AG09319 (cell line): Measurements from ENCODE around the gene GUCA1A.
A peak's percentile ranks its signal among the peaks of the same experiment; 100 is the strongest.
"Not testable (repeated sequence)": the region's sequence is repeated elsewhere in the genome, so short reads cannot be mapped to it uniquely, and the experiment has no call there.

Experiments
- DNase-seq: peaks from one replicate; pipeline ENCODE4 v3.0.0-alpha.2; 2010; ENCODE audit warnings: low read depth; ENCODE audit errors: extremely low read depth
- TF ChIP-seq, protein P1 (sequence below): IDR thresholded peaks from 2 replicates; pipeline ENCODE4 v1.5.1; 2011; ENCODE audit warnings: low read depth, mild to moderate bottlenecking, inconsistent platforms, low read length, moderate library complexity

GUCA1A gene

GRCh38 chr6:42190554-42191183 is 17.5 kb downstream of the GUCA1A start:
- DNase-seq = peak; percentile 19
- TF ChIP-seq, protein P1, sequence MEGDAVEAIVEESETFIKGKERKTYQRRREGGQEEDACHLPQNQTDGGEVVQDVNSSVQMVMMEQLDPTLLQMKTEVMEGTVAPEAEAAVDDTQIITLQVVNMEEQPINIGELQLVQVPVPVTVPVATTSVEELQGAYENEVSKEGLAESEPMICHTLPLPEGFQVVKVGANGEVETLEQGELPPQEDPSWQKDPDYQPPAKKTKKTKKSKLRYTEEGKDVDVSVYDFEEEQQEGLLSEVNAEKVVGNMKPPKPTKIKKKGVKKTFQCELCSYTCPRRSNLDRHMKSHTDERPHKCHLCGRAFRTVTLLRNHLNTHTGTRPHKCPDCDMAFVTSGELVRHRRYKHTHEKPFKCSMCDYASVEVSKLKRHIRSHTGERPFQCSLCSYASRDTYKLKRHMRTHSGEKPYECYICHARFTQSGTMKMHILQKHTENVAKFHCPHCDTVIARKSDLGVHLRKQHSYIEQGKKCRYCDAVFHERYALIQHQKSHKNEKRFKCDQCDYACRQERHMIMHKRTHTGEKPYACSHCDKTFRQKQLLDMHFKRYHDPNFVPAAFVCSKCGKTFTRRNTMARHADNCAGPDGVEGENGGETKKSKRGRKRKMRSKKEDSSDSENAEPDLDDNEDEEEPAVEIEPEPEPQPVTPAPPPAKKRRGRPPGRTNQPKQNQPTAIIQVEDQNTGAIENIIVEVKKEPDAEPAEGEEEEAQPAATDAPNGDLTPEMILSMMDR = no peak

GRCh38 chr6:42192385-42192784 is 19.2 kb downstream of the GUCA1A start:
- not testable (repeated sequence) for DNase-seq

DNA sequence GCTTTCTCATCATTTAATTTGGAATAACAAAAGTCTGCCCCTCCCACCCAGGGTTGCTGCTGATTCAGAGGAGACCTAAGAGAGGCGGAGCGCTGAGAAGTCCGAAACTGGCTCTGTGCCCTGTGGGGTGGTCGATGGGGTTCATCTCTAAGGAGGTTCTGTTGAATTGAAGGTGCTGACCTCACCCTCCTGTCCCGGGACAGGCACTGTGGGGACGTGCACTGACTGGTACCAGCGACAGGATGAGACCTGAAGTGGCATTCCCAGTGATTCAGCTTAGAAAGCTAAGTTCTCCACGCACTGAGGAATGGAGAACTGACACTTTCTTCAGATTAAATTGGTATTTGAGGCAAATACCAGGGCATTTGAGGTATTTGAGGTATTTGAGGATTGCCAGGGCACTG is 20.3 kb downstream of the GUCA1A start:
- TF ChIP-seq, protein P1 = no peak
- DNase-seq = no peak

- DNase-seq = no peak
- TF ChIP-seq, protein P1 = no peak
Measured at GRCh38 chr6:42194056-42194455, 20.9 kb downstream of the GUCA1A start.

DNA sequence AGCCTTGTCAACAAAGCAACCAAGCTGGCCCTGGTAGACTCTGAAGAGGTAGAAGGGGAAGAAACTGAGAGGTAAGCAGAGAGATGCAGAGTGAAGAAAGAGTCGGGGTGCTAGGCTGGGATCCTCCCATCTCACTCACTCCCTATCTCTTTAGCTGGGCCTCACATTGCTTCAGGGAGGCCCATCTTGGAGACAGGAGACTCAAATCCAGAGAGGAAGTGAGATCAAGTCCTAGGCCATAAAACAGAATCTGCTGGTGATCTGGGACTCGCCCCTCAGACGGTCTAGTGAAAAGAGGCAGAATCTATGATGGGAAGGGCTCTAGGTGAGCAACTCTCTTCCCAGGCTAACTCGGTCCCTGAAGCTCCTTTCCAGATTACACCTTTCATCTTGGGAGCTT is 22.3 kb downstream of the GUCA1A start:
- DNase-seq = no peak
- TF ChIP-seq, protein P1 = no peak

DNA sequence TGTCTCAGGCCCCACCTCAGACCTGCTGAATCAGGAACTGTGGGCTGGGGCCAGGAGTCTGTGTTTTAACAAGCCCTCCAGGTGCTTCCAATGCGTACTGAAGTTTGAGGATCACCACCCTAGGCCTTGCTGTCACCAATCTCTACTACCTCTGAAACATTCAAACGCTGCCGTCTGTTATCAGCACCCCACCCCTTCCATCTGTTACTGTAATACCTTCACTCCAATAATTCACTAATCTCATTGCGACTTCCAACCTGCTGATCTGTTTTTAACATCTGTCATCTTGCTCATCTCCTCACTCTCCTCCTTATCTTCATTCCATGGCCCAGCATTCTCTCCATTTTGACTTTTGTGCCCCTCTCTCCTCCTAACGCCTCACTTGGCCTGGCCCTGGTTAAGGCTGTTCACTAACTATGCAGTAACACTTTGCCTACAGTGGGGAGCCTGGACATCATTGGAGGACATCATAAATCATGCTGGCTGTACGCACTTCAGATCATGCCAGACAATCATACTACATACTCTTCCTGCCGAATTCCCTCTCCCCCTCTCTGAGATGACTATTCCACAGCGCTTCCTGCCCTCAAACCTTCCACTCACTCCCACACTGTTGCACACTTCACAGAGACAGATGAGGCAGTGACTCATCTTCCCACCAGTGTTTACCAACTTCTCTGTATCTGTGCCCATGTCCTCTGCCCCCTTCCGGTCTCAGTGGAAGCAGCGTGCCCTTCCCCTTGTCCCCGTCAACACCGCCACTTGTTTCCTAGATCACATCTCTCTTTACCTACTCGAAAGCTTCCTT is 24.6 kb downstream of the GUCA1A start:
- TF ChIP-seq, protein P1 = no peak; the same call in 1 of the 2 replicates
- DNase-seq = no peak

GRCh38 chr6:42199106-42199981 is 26.2 kb downstream of the GUCA1A start:
- TF ChIP-seq, protein P1 = no peak
- DNase-seq = peak; percentile 23
